GM21529 (cell line): ENCODE results near the gene TNFAIP1.

Source experiments
- ATAC-seq: cut with Tn5 transposase; IDR thresholded peaks from one replicate; pipeline ENCODE4 v1.9.1; 2021; ENCODE audit not compliant: unreplicated experiment

The TNFAIP1 gene

GRCh38 chr17:28344435-28344901 is 8.9 kb downstream of the TNFAIP1 start:
- no peak for ATAC-seq

GRCh38 chr17:28345419-28346198 is 10.0 kb downstream of the TNFAIP1 start:
- ATAC-seq, result no peak

- no peak for ATAC-seq
Observed at GRCh38 chr17:28346199-28346580, 10.6 kb downstream of the TNFAIP1 start.

- ATAC-seq, result no peak
Observed at GRCh38 chr17:28346746-28347246, 11.2 kb downstream of the TNFAIP1 start.

- ATAC-seq, result no peak
Observed at GRCh38 chr17:28347261-28347891, 11.8 kb downstream of the TNFAIP1 start.

GRCh38 chr17:28348979-28349378 is 13.4 kb downstream of the TNFAIP1 start:
- no peak for ATAC-seq

GRCh38 chr17:28350271-28350670 is 14.7 kb downstream of the TNFAIP1 start:
- ATAC-seq, result no peak

GRCh38 chr17:28357061-28357900 is 21.7 kb downstream of the TNFAIP1 start, which contains the start of gene POLDIP2:
Gene POLDIP2 (minus strand): TSS chr17:28357527. CDS start chr17:28357448, 79 bp downstream.
- ATAC-seq, result peak; percentile 94

GRCh38 chr17:28357901-28358197 is 22.3 kb downstream of the TNFAIP1 start:
- ATAC-seq, result no peak

GRCh38 chr17:28363186-28363585 is 27.6 kb downstream of the TNFAIP1 start:
- ATAC-seq, result no peak

GRCh38 chr17:28363776-28364650 is 28.5 kb downstream of the TNFAIP1 start:
- no peak for ATAC-seq

GRCh38 chr17:28364665-28365363 is 29.3 kb downstream of the TNFAIP1 start, which contains the start of gene SEBOX:
Gene SEBOX (minus strand): TSS chr17:28365199. CDS start chr17:28365151, 48 bp downstream.
- ATAC-seq, result no peak

GRCh38 chr17:28365487-28365886 is 29.9 kb downstream of the TNFAIP1 start:
- no peak for ATAC-seq

- ATAC-seq, result no peak
Observed at GRCh38 chr17:28366605-28367004, 31.0 kb downstream of the TNFAIP1 start.

GRCh38 chr17:28367641-28368305 is 32.2 kb downstream of the TNFAIP1 start:
- no peak for ATAC-seq

GRCh38 chr17:28368306-28368831 is 32.8 kb downstream of the TNFAIP1 start:
- ATAC-seq, result no peak

- no peak for ATAC-seq
Observed at GRCh38 chr17:28368915-28369683, 33.5 kb downstream of the TNFAIP1 start.

- no peak for ATAC-seq
Observed at GRCh38 chr17:28369684-28370034, 34.1 kb downstream of the TNFAIP1 start.
